ENCODE results near the gene LRTM2.
A peak's percentile ranks its signal among the peaks of the same experiment; 100 is the strongest.
"Not testable (repeated sequence)": the region's sequence is repeated elsewhere in the genome, so short reads cannot be mapped to it uniquely, and the experiment has no call there.

The LRTM2 gene

GRCh38 chr12:1812650-1813302, 7.6 kb upstream of the LRTM2 start:
- H3K4me3 ChIP-seq (ENCODE audit: low read depth, low read length), result no peak overlapping the region
- no peak for TF ChIP-seq CTCF (conservative IDR thresholded peaks at IDR 0.05; ENCODE audit: low read depth, low read length)
- peak; percentile 87 for DNase-seq (ENCODE audit: low read depth)

- no peak for TF ChIP-seq CTCF (conservative IDR thresholded peaks at IDR 0.05; ENCODE audit: low read depth, low read length)
- no peak overlapping the region for H3K4me3 ChIP-seq (ENCODE audit: low read depth, low read length)
- no peak for DNase-seq (ENCODE audit: low read depth)
Measured at GRCh38 chr12:1814266-1814665, 6.1 kb upstream of the LRTM2 start.

GRCh38 chr12:1815108-1815507, 5.3 kb upstream of the LRTM2 start:
- no peak for DNase-seq (ENCODE audit: low read depth)
- H3K4me3 ChIP-seq (ENCODE audit: low read depth, low read length), result no peak overlapping the region
- no peak for TF ChIP-seq CTCF (conservative IDR thresholded peaks at IDR 0.05; ENCODE audit: low read depth, low read length)

- DNase-seq (ENCODE audit: low read depth), result no peak
- TF ChIP-seq CTCF (conservative IDR thresholded peaks at IDR 0.05; ENCODE audit: low read depth, low read length), result no peak
Measured at GRCh38 chr12:1815814-1816729, 4.3 kb upstream of the LRTM2 start.

GRCh38 chr12:1816730-1817348, 3.5 kb upstream of the LRTM2 start:
- TF ChIP-seq CTCF (conservative IDR thresholded peaks at IDR 0.05; ENCODE audit: low read depth, low read length), result no peak
- H3K4me3 ChIP-seq (ENCODE audit: low read depth, low read length), result no peak overlapping the region
- no peak for DNase-seq (ENCODE audit: low read depth)

More at GRCh38 chr12:1815814-1816729, 4.3 kb upstream of the LRTM2 start:
- H3K4me3 ChIP-seq (ENCODE audit: low read depth, low read length), result no peak overlapping the region

- DNase-seq (ENCODE audit: low read depth); H3K4me3 ChIP-seq (ENCODE audit: low read depth, low read length): not testable (repeated sequence)
Measured at GRCh38 chr12:1817928-1818327, 2.4 kb upstream of the LRTM2 start.

GRCh38 chr12:1819050-1819449, 1.3 kb upstream of the LRTM2 start:
- no peak for TF ChIP-seq CTCF (conservative IDR thresholded peaks at IDR 0.05; ENCODE audit: low read depth, low read length)
- no peak for DNase-seq (ENCODE audit: low read depth)
- no peak overlapping the region for H3K4me3 ChIP-seq (ENCODE audit: low read depth, low read length)
